LNCaP clone FGC (cell line): ENCODE measurements around the gene ZSCAN26.

Experiments
- DNase-seq: peaks from one replicate; pipeline ENCODE4 v3.0.0-alpha.2; 2011; ENCODE audit warnings: low read depth
- H3K4me3 ChIP-seq: 2 replicates; pipeline ENCODE4 v1.5.1; 2011; ENCODE audit warnings: mild to moderate bottlenecking, low read depth, low read length, control low read depth
- TF ChIP-seq, protein P1 (sequence below): IDR thresholded peaks from 2 replicates; pipeline ENCODE4 v1.5.1; 2012; ENCODE audit warnings: mild to moderate bottlenecking; ENCODE audit not compliant: control insufficient read depth, insufficient read depth; ENCODE audit errors: extremely low read depth

ZSCAN26 gene

DNA sequence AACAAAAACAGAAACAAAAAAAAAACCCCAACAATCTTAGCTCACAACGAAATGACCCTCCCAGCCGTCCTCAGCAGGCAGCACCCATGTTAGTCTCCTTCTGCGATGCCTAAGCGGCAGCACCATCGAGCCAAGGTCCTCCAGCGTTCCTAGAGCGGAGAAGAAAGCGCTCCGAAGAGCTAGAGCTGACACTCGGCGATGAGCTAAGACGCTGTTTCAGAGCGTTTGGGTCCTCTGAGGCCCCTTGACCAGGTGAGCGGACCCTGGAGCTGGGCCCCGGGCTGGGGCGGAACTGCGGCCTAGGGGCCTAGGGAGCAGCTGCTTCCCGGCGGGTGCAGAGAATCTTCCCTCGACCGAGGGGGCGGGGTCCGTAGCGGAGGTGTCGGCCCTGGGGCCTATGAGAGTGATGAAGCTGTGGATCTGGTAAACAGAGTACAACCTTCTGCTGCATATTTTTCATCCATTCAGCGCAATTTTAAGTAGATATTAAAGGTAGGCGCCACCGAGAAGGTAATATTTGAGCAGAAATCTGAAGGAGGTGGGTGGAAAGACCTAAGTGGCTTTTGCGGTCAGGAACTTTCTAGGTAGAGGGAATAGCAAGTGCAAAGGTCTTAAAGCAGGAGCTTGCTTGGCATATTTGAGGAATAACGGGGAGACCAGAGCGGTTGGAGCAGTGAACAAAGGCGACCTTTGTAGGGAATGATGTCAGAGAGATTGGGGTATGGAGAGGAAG, at the start of gene ZSCAN26:
TSS of gene ZSCAN26 (plus strand) at position 182 of the 733 bp plus-strand sequence. CDS start 4,777 bp downstream, outside the sequence.
- peak within 1 kb of the TSS; percentile 84 for H3K4me3 ChIP-seq
- TF ChIP-seq, protein P1, sequence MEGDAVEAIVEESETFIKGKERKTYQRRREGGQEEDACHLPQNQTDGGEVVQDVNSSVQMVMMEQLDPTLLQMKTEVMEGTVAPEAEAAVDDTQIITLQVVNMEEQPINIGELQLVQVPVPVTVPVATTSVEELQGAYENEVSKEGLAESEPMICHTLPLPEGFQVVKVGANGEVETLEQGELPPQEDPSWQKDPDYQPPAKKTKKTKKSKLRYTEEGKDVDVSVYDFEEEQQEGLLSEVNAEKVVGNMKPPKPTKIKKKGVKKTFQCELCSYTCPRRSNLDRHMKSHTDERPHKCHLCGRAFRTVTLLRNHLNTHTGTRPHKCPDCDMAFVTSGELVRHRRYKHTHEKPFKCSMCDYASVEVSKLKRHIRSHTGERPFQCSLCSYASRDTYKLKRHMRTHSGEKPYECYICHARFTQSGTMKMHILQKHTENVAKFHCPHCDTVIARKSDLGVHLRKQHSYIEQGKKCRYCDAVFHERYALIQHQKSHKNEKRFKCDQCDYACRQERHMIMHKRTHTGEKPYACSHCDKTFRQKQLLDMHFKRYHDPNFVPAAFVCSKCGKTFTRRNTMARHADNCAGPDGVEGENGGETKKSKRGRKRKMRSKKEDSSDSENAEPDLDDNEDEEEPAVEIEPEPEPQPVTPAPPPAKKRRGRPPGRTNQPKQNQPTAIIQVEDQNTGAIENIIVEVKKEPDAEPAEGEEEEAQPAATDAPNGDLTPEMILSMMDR = no peak
- peak; percentile 60 for DNase-seq

DNA sequence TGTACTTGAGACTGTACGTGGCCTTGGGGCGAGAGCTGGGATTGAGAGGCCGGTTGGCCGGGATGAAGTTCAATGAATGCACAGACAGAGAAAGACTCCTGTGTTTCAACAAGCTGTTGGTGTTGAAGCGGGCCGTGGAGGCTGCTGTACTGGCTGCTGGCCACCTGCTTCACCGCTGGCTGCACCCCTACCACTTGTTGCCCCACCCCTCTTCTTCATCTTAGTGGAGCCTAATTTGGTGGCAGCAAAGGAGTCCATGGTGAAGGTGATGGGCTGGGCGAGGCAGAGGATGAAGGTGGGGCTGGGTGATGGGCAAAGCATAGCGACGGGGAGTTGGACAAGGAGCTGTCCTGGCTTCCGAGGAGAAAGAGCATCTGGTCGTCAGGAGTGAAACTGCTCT, 49.1 kb upstream of the ZSCAN26 start:
- no peak for DNase-seq
- TF ChIP-seq, protein P1 = no peak
- no peak overlapping the region for H3K4me3 ChIP-seq

DNA sequence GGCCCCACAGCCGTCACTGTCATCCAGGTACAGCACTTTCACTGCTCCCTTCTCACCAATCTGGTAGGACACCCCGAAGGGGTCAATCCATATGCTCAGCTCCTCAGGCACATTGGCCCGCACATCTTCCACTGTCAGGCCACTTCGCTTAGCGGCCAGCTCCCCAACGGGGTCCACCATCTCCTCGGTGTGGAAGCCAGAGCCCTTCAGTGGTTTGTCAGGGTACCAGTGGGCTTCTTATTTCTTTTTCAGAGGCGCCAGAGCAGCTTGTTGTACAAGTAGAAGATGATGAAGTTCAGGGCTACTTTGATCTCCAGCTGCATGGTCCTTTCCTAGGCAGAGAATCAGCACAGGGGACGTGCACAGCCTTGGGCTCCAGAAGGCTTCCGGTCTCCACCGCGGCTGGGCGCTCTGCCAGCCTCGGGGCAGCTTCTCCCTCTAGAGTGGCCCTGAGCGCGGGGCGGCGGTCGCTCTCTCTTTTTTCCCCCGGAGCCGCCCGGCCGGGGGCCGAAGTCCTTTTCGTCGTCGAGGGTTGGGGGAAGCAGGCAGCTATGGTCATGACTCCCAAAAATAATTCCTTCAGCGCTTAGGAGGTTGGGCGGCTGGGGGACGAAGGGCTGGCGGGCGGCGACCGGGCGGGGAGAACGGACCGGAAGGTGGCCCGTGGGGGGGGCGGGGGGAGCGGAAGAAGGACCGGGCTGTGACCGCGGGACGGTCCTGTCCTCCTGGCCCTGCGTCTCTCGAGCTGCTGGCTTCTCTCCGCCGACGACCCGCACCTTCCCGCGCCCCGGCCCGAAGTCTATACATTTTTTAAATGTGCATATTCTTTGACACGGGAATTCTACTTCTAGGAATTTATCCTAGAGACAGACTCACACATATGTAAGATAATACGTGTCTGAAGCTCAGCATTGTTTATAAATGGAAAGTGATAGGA, 48.4 kb upstream of the ZSCAN26 start:
- TF ChIP-seq, protein P1 = no peak
- peak overlapping the region; percentile 50 for H3K4me3 ChIP-seq
- DNase-seq = peak; percentile 1

DNA sequence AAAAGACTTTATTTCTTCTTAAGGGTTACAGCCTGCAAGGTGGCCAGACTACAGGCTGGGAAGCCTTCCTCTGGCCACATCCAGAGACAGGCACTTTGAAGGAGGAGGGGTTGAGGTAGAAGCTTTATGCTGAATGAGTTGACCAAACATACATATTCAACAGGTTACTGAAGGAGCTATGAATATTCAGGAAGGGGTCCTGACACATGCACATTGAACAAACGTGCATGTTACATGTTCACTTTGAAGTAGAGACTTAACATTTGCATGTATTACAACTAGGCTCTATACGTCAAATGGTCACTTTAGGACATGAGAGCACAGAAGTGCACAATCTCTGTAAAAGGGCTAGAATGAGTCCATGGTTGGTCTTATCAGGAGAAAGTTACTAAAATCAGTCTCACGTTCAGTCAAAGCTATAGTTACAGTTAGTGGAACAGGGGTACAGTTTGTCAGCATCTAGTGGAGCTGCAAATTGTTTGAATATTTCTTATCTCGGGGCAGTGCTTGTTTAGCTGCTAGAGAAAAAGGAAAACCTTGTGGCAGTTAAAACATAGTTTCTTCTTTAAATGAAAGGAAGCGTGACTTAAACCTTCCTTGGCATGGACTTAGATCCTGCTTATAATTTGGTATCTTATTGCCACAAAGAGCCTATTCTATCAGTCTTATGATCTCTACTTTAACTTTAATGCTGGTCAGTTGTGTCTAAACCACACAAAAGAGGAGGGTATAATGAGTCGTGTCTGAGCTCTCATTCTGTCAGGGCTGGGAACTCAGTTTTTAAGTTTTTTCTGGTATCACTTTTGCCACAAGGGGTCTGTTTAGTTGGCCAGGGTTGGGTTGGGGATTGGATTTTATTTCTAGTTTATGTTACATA, 46.4 kb upstream of the ZSCAN26 start:
- TF ChIP-seq, protein P1 = no peak
- no peak for DNase-seq
- no peak overlapping the region for H3K4me3 ChIP-seq

DNA sequence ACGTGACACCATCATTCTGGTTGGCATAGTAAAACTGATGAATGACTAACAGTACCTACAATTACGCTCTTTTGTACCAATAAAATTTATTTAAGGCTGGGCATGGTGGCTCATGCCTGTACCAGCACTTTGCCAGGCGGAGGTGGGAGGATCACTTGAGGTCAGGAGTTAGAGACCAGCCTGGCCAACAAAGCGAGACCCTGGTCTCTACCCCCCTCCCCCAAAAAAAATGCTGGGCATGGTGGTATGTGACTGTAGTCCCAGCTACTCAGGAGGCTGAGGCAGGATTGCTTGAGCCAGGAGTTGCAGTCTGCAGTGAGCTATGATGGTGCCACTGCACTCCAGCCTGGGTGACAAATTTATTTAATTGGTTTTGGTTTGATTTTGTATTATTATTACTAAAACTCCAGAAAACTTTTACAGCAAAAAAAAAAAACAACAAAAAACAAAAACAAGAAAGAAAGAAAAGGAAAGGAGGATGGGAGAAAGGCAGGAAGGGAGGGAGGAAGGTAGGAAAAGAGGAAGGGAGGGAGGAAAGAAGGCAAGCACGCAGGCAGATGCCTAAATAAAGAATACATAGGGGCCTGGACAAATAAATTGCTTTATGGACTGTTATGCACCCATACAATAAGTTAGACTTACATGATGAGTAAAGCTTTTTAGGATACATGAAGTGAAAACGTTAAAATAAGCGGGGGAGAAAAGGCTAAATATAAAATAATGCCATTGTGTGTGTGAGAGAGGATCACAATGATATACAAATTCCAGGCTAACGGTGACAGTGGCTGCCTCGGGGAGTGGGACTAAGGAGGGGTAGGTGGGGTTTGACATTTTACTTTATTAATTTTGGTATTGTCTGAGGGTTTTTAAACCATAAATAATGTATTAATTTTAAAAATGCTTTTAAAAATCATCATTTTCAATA, 42.5 kb upstream of the ZSCAN26 start:
- no peak for DNase-seq
- TF ChIP-seq, protein P1 = no peak
- peak overlapping the region; percentile 92 for H3K4me3 ChIP-seq
